HG03460 (cell line): ENCODE results near the gene KIF1B.

Experiments used
- ATAC-seq: cut with Tn5 transposase; IDR thresholded peaks from one replicate; pipeline ENCODE4 v1.9.1; 2021; ENCODE audit not compliant: unreplicated experiment

The KIF1B gene, protein sequence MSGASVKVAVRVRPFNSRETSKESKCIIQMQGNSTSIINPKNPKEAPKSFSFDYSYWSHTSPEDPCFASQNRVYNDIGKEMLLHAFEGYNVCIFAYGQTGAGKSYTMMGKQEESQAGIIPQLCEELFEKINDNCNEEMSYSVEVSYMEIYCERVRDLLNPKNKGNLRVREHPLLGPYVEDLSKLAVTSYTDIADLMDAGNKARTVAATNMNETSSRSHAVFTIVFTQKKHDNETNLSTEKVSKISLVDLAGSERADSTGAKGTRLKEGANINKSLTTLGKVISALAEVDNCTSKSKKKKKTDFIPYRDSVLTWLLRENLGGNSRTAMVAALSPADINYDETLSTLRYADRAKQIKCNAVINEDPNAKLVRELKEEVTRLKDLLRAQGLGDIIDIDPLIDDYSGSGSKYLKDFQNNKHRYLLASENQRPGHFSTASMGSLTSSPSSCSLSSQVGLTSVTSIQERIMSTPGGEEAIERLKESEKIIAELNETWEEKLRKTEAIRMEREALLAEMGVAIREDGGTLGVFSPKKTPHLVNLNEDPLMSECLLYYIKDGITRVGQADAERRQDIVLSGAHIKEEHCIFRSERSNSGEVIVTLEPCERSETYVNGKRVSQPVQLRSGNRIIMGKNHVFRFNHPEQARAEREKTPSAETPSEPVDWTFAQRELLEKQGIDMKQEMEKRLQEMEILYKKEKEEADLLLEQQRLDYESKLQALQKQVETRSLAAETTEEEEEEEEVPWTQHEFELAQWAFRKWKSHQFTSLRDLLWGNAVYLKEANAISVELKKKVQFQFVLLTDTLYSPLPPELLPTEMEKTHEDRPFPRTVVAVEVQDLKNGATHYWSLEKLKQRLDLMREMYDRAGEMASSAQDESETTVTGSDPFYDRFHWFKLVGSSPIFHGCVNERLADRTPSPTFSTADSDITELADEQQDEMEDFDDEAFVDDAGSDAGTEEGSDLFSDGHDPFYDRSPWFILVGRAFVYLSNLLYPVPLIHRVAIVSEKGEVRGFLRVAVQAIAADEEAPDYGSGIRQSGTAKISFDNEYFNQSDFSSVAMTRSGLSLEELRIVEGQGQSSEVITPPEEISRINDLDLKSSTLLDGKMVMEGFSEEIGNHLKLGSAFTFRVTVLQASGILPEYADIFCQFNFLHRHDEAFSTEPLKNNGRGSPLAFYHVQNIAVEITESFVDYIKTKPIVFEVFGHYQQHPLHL (N-terminal part only)

DNA sequence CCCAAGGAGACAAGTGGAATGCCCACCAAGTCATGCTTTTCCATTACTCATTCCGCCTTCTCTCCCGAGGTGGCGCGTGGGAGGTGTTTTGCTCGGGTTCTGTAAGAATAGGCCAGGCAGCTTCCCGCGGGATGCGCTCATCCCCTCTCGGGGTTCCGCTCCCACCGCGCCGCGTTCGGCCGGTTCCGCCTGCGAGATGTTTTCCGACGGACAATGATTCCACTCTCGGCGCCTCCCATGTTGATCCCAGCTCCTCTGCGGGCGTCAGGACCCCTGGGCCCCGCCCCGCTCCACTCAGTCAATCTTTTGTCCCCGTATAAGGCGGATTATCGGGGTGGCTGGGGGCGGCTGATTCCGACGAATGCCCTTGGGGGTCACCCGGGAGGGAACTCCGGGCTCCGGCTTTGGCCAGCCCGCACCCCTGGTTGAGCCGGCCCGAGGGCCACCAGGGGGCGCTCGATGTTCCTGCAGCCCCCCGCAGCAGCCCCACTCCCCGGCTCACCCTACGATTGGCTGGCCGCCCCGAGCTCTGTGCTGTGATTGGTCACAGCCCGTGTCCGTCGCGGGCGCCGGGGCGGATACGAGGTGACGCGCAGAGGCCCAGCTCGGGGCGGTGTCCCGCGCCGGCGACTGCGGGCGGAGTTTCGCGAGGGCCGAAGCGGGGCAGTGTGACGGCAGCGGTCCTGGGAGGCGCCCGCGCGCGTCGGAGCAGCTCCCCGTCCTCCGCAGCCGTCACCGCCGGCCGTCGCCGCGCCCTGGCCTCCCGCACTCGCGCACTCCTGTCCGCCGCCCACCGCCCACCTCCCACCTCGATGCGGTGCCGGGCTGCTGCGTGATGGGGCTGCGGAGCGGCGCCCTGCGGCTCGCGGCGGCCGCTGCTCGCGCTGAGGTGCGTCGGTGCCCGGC is at the start of gene KIF1B:
Gene KIF1B, plus strand, starts transcription at position 666 of the 906 bp plus-strand sequence. CDS start 21,759 bp downstream, outside the sequence.
- peak; percentile 98 for ATAC-seq

DNA sequence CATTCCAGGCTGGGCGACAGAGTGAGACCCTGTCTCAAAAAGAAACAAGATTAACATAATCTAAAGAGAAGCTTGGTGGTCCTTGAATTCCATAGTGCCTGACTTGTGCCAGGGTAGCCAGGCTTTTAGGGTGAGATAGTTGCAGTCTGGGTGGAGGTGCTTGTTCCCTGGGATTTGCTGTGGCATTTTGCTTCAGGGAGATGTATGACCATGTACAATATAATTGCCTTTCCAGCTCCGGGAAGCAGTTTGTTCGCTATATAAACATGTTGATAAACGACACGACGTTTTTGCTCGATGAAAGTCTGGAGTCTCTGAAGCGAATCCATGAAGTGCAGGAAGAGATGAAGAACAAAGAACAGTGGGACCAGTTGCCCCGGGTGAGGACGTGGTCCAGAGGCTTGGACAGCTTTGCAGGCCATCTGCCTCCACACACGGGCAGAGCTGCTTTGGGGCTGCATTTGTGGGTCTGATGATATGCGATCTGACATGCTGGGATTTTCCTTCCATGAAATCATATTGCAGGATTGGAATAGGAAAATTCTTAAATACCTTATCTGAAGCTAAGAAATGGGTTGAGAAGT is 49.4 kb upstream of the KIF1B start:
- no peak for ATAC-seq

DNA sequence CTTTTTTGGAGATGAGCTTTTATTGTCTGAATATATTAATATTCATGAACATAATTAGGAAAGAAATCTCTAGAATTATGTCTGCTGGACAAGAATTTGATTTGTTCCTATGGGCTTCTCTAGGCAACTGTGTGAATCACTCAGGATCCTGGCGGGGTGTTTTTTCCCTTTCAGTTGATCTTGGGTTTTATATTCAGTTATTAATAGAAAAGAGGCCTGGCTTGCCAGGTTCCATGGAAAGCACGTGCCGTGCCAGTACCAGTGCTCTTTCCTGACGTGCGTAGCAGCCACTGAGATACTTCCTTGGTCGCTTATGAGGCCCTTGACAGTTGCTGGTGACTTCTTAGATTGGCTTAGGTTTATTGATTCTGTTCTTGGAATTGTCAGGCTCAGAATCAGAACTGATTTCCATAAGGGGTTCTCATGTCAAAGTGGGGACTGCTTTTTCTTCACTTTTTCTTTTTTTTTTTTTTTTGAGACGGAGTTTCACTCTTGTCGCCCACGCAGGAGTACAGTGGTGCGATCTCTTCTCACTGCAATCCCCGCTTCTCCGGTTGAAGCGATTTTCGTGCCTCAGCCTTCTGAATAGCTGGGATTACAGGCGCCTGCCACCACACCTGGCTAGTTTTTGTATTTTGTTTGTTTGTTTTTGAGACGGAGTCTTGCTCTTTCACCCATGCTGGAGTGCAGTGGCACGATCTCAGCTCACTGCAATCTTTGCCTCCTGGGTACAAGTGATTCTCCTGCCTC is 48.7 kb upstream of the KIF1B start:
- ATAC-seq: no peak

DNA sequence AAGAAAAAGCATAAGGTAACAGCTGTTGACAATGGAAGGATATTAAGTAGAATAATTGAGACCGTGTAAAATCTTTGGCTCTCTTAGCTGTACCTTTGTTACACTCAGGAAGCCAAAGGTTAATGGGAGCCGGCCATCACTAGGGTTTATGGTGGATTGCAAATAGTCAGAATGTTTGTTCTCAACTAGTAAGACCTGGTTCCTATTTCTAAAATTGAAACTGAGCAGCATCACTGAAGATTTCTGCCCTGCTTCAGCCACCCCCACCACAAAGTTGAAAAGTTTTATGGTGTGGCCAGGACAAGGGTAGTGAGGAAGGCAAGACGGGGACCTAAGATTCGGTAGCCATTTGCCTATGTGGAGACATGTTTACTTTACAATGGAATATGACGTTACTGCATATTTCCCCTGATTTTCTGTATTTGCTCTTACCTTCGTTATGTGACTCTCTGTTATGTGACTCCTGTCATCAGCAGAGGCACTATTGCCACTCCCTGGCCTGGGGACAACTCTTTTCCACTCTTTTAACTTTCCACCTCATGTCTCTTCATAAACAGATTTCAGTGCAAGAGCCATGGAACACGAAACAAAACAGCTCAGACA is 41.4 kb upstream of the KIF1B start:
- ATAC-seq: no peak

DNA sequence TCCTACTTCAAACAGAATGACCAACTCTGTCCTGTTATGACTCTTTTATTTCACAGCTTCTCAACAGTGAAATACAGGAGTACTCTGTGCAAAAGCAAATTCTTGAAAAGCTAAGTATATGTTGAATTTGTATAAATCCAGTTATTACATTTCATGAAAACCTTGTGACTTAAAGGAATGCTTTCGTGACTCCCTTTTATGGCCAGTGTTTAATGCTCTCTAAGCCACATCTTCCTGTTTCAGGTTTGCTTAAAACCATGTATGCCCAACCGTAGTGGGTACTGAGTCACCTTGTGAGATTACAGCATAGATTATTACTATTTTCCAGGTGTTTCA is 40.2 kb upstream of the KIF1B start:
- ATAC-seq: peak; percentile 70

DNA sequence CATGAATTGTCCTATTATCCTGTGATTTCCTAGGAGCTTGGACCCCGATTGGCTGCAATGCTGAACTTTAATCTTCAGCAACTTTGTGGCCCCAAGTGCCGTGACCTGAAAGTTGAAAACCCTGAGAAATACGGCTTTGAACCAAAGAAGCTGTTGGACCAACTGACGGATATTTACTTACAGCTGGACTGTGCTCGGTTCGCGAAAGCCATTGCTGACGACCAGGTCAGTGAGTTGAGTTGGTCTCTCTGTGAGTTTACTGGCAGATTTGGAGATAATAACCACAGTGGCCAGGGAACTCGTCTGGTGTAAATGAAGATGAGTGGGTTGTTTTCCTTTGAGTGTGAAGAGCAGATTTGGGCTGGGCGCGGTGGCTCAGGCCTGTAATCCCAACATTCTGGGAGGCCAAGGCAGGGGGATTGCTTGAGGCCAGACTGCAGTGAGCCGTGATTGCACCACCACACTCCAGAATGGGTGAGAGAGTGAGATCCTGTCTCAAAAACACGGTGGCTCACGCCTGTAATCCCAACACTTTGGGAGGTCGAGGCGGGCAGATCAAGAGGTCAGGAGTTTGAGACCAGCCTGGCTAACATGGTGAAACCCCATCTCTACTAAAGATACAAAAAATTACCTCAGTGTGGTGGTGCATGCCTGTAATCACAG is 39.1 kb upstream of the KIF1B start:
- no peak for ATAC-seq

DNA sequence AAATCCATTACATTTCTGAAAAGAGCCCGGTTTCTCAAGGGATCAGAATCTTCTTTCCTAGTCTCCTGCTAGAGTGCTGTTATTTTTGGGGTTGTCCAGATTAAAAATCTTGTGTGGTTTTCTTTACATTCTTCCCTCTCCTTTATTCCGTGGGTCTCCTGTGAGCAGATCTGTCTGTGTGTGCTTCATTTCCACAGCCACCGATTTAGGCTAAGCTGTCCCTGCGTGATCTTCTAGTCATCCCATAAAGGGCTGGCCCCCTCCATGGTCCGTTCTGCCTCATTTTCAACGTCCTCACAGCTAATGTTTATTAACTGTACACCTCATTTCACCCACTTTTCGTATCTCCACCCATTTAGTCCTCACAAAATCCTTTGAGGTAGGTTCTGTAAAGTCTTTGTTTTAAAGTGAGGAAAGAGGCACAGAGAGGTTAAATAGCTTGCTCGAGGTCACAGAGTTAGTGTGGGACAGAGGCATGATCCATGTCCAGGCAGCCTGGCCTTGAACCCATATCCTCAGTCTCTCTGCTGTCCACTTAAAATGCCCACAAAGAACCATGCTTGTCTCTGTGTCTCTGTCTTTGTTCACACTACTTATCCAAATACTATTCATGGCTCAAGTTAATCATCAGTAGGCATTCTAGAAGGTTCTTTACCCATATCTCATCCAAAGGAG is 38.2 kb upstream of the KIF1B start:
- ATAC-seq: no peak

DNA sequence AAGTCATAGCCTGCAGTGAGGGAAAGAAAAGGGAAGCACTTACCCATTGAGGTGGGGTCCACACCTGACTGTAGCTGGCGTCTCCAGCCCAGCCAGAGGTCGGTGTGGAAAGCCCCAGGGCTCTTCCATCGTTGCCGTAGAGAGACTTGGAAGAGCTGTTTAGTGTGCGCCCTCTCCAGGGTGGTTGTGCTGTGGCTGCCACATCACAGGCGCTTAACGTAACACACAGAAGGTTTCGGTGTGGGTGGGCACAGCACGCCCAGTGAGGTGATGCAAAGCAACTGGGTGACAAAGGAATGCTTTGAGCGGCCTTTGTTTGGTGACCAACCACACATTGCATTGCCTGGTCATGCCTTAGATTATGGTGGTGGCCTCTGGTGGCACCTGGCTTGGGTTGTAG is 36.8 kb upstream of the KIF1B start:
- no peak for ATAC-seq

DNA sequence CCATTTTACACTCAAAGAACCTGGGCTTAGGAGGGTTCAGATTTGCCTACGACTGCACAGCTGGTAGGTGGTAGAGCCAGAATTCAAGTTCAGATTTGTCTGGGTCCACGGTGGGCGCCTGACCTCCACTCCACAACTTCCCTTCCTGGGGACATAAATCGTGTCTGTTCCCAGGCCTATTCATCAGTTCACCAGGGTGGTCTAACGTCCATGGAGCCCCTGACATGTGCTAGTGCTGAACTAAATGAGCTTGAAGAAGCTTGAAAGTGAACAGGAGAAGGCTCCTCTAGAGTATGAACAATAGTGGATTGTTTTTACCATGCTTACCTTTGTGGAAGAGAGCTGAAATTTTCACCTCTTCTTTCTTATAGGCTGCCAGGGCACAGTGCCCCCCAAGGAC is 32.5 kb upstream of the KIF1B start:
- ATAC-seq: no peak

DNA sequence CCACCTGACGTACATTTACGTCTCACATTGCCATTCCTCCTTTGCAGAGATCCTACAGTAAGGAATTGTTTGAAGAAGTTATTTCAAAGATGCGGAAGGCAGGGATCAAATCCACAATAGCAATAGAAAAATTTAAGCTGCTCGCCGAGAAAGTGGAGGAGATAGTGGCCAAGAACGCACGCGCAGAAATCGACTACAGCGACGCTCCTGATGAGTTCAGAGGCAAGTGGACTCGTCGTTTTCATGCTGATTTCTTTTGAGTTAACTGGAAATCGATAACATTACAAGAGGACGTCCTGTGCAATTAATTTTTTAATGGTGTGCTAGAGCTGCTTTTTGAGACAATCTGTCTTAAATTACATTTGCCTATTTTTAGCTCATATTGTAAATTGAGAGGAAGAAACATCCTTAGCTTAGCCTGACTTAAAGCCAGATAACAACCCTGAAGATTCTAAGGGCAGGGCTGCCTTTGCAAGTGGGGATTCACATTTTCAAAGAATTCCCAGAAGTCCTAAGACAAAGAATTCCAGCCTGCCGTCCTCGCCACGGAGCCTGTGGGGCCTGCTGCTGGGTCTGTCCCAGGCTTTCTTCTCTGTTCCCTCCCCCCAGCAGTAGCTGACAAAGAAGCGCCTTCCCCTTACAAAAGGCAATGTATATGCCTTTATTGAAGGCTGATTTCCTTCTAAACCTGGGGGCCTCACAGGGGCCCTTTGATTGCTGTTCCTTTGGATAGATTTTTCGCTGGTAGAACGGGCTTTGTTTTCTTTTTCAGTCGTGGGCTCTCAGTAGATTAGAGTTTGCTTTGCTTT is 31.6 kb upstream of the KIF1B start:
- no peak for ATAC-seq

DNA sequence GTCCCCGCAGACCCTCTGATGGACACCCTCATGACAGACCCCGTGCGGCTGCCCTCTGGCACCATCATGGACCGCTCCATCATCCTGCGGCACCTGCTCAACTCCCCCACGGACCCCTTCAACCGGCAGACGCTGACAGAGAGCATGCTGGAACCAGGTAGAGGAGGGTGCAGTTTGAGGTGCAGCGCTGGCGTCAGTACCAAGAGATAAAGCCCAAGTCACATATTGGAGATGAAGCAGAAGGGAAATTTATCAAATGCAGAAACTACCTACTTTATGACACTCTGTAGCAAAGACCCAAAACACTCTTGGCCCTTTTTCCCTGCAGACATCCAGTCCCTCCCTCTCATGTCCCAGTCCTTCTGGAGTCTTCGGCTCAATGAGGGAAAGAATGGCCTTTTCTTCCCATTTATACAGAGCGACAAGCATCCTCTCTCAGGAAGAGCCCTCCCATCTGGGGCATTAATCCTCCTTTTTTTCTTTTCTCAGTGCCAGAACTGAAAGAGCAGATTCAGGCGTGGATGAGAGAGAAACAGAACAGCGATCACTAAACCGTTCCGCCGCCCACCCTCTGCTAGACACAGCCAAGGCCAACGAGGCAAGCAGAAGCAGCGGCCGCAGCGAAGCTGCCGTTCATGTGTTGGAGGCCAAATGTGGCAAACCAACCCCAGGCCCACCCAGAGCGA is 30.8 kb upstream of the KIF1B start:
- no peak for ATAC-seq

DNA sequence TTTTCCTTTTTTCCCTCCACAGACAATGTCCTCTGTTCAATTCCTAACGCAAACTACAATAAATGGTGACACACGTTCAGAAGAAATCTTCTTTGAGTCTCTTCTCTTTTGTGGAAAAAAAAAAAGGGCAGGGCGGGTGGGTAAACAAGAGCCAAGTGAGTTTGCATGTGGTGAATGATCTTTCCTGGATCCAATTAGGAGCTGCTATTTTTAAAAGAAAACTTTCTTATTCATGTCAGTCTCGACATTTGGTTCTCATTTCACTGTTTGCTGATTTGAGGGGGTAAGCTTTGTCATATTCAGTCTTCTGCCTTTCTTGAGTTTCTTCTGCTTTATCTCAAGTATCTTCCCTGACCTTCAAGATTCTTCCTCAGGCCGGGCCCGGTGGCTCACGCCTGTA is 29.2 kb upstream of the KIF1B start:
- ATAC-seq: no peak

DNA sequence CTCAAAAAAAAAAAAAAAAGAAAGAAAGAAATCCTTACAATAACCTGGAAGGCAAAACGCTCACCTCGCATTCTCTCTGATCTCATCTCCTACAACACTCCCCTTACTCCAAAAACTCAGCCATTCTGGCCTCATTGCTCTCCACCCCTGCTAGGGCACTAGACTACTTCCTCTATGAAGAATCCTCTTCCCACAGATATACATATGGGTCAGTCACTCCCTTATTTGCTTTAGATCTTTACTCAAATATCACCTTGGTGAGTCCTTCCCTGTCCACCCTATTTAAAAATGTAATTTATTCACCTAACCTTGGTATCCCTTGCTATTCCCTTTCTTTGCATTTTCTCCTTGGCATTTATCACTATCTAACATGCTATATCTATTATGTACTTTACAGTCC is 24.6 kb upstream of the KIF1B start:
- no peak for ATAC-seq

DNA sequence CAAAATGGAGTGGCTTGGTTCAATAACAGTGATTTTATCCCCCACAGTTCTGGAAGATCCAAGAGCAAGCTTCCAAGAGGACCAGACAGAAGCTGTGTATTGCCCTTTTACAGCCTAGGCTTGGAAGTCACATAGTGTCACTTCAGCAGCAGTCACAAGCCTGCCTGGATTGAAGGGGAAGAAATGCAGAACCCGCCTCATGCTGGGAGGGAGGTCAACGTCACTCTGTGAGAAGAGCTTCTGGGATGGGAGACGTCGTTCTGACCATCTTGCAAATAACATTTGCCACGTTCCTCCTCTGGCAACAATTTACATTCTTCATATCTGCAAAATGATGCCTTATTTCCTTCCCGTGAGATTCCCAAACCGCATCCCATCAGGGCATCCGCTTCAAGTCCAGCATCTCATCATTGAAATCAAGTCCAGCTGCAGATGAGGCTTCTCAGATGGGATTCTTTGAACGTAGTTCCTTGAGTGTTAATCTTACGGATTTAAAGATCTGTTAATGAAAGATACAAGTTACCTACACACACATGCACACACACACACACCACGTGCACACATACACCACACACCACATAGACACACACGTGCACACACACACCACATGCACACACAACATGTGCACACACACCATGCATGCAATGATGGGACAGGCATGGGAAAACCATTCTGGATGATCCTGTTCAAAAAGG is 23.9 kb upstream of the KIF1B start:
- ATAC-seq: no peak

DNA sequence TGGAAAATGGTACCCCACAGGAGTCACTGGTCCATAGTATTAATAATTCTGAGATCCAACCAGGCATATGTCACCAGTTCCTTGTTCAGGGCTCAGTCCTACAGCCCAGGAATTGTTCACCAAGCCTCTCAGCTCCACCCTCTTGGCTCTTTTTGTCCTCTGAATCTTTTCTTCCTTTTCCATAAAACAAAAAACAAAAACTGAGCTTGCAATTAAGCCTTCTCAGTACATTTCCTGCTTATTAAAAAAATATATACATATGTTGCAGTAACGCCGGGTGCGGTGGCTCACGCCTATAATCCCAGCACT is 23.4 kb upstream of the KIF1B start:
- no peak for ATAC-seq

DNA sequence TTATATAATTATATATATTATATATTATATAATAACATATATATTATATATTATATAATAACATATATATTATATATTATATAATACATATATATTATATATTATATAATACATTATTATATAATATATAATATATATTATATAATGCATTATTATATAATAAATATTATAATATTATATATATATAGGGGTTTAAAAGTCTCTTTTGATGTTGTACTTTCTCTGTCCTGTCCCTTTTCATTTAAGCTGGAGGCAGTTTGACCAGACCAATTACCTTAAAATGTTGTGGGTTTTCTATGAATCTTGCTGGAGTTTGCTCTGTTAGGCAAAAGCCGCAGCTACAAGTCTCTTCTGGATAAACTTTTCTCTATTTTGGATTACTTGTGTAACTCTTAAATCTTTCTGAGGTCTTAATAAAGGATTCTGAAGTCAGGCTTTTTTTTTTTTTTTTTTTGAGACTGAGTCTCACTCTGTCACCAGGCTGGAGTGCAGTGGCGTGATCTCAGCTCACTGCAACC is 22.2 kb upstream of the KIF1B start:
- ATAC-seq: no peak
